Mesenchymal stem cell (in vitro differentiated cells and primary cell): ENCODE measurements around the gene TIAL1.

Experiments used
- DNase-seq: peaks from one replicate; pipeline ENCODE4 v3.0.0-alpha.2; 2013
- H2AFZ ChIP-seq: one replicate; pipeline ENCODE4 v1.6.1; 2013; ENCODE audit warnings: low read depth, mild to moderate bottlenecking, control low read depth, inconsistent platforms, low read length, moderate library complexity
- H2AK5ac ChIP-seq: 2 replicates; pipeline ENCODE4 v1.6.1; 2013; ENCODE audit warnings: low read length, moderate library complexity, mild to moderate bottlenecking, inconsistent platforms; ENCODE audit not compliant: severe bottlenecking
- H2BK120ac ChIP-seq: one replicate; pipeline ENCODE4 v1.6.1; 2013; ENCODE audit warnings: low read depth, mild to moderate bottlenecking, inconsistent platforms, low read length, moderate library complexity
- H2BK12ac ChIP-seq, 2 experiments: one replicate each; pipeline ENCODE4 v1.6.1; 2013; ENCODE audit warnings: inconsistent platforms in 2 of 2, low read length in 2 of 2, mild to moderate bottlenecking in 2 of 2, moderate library complexity in 2 of 2, control low read depth in 1 of 2
- H2BK15ac ChIP-seq: one replicate; pipeline ENCODE4 v1.6.1; 2013; ENCODE audit warnings: mild to moderate bottlenecking, low read depth, inconsistent platforms; ENCODE audit not compliant: poor library complexity, severe bottlenecking
- H2BK5ac ChIP-seq: 2 replicates; pipeline ENCODE4 v1.6.1; 2013; ENCODE audit warnings: low read depth, mild to moderate bottlenecking, low read length, control low read depth, inconsistent platforms; ENCODE audit not compliant: poor library complexity, severe bottlenecking
- H3K14ac ChIP-seq, 2 experiments: one replicate each; pipeline ENCODE4 v1.6.1; 2013; ENCODE audit warnings: inconsistent platforms in 2 of 2, low read length in 2 of 2, control low read depth in 1 of 2, mild to moderate bottlenecking in 1 of 2, moderate library complexity in 1 of 2
- H3K18ac ChIP-seq, 2 experiments: one replicate each; pipeline ENCODE4 v1.6.1; 2013; ENCODE audit warnings: inconsistent platforms in 2 of 2, low read length in 2 of 2, control low read depth in 1 of 2, low read depth in 1 of 2, mild to moderate bottlenecking in 1 of 2
- H3K23ac ChIP-seq, 2 experiments: one replicate each; pipeline ENCODE4 v1.6.1; 2013; ENCODE audit warnings: inconsistent platforms in 2 of 2, low read length in 2 of 2, mild to moderate bottlenecking in 2 of 2, moderate library complexity in 2 of 2, control low read depth in 1 of 2
- H3K27ac ChIP-seq: 2 replicates; pipeline ENCODE4 v1.5.1; 2013; ENCODE audit warnings: mild to moderate bottlenecking, moderate library complexity, low read length, control low read depth, inconsistent platforms; ENCODE audit not compliant: poor library complexity, severe bottlenecking
- H3K27me3 ChIP-seq, 2 experiments: 2 replicates each; pipeline versions ENCODE4 v1.6.1 to v1.7.0; 2013; ENCODE audit warnings: low read length in 2 of 2, mild to moderate bottlenecking in 2 of 2, moderate library complexity in 2 of 2, control low read depth in 1 of 2, inconsistent platforms in 1 of 2; ENCODE audit not compliant: control insufficient read depth in 1 of 2, insufficient read depth in 1 of 2
- H3K36me3 ChIP-seq, 2 experiments: 2 replicates each; pipeline versions ENCODE4 v1.6.1 to v1.7.0; 2013; ENCODE audit warnings: low read length in 2 of 2, control low read depth in 1 of 2, inconsistent platforms in 1 of 2, low read depth in 1 of 2, mild to moderate bottlenecking in 1 of 2; ENCODE audit not compliant: insufficient read depth in 2 of 2, control insufficient read depth in 1 of 2
- H3K4ac ChIP-seq, 2 experiments: one replicate each; pipeline ENCODE4 v1.6.1; 2013; ENCODE audit warnings: inconsistent platforms in 2 of 2, low read length in 2 of 2, mild to moderate bottlenecking in 2 of 2, moderate library complexity in 2 of 2, control low read depth in 1 of 2, low read depth in 1 of 2
- H3K4me1 ChIP-seq: 2 replicates; pipeline ENCODE4 v1.6.1; 2013; ENCODE audit warnings: low read depth, low read length, control low read depth; ENCODE audit not compliant: control insufficient read depth, insufficient read depth
- H3K4me2 ChIP-seq: 2 replicates; pipeline ENCODE4 v1.6.1; 2013; ENCODE audit warnings: low read length, mild to moderate bottlenecking, inconsistent platforms; ENCODE audit not compliant: poor library complexity, severe bottlenecking
- H3K4me3 ChIP-seq, 2 experiments: 2 replicates each; pipeline versions ENCODE4 v1.5.1 to v1.7.0; 2013; ENCODE audit warnings: low read length in 2 of 2, mild to moderate bottlenecking in 2 of 2, control low read depth in 1 of 2, low read depth in 1 of 2; ENCODE audit not compliant: insufficient read depth in 1 of 2
- H3K79me1 ChIP-seq: replicated peaks from 2 replicates; pipeline ENCODE4 v1.6.1; 2013; ENCODE audit warnings: mild to moderate bottlenecking, control low read depth, low read length, inconsistent platforms; ENCODE audit not compliant: poor library complexity, severe bottlenecking
- H3K9ac ChIP-seq: 2 replicates; pipeline ENCODE4 v1.7.0; 2013; ENCODE audit warnings: mild to moderate bottlenecking, low read length, moderate library complexity
- H3K9me3 ChIP-seq: 2 replicates; pipeline ENCODE4 v1.7.0; 2013; ENCODE audit warnings: mild to moderate bottlenecking, low read length; ENCODE audit not compliant: control insufficient read depth
- H4K8ac ChIP-seq: one replicate; pipeline ENCODE4 v1.6.1; 2013; ENCODE audit warnings: inconsistent platforms, mild to moderate bottlenecking, low read length, moderate library complexity
- H4K91ac ChIP-seq: one replicate; pipeline ENCODE4 v1.6.1; 2013; ENCODE audit warnings: mild to moderate bottlenecking, low read length, inconsistent platforms
- WGBS: methylation state at CpG from one replicate; pipeline ENCODE4 v1.1.7; 2013; ENCODE audit warnings: mixed read lengths; 5-methylcytosine and 5-hydroxymethylcytosine counted together

Gene TIAL1

GRCh38 chr10:119575991-119576390 lies 20.8 kb downstream of the TIAL1 start:
- no peak overlapping the region for H2BK120ac ChIP-seq
- no peak overlapping the region for H2BK12ac ChIP-seq
- peaks cover 7% of the 10 kb centered on the region for H3K79me1 ChIP-seq
- no peak overlapping the region for H4K8ac ChIP-seq
- H3K23ac ChIP-seq, result no peak overlapping the region
- no peak overlapping the region for H3K14ac ChIP-seq
- H3K18ac ChIP-seq, result no peak overlapping the region
- H3K27ac ChIP-seq, result no peak overlapping the region
- H2BK15ac ChIP-seq, result no peak overlapping the region
- no peak overlapping the region for H2AFZ ChIP-seq
- H3K4me1 ChIP-seq, result no peaks in the 10 kb centered on the region
- H3K4me3 ChIP-seq, result no peak overlapping the region
- no peak overlapping the region for H3K4ac ChIP-seq
- no peak for DNase-seq
- H3K9me3 ChIP-seq, result no peaks in the 10 kb centered on the region
- no peak overlapping the region for H2BK5ac ChIP-seq
- no peaks in the 10 kb centered on the region for H3K27me3 ChIP-seq
- no peak overlapping the region for H2AK5ac ChIP-seq
- no peak overlapping the region for H3K4me2 ChIP-seq
- H3K36me3 ChIP-seq, result peaks cover 22 to 89% of the 10 kb centered on the region in 2 experiments
- H4K91ac ChIP-seq, result no peak overlapping the region
- no peak overlapping the region for H3K9ac ChIP-seq

GRCh38 chr10:119575506-119575905 lies 21.3 kb downstream of the TIAL1 start:
- no peak for DNase-seq
- H2BK15ac ChIP-seq, result no peak overlapping the region
- no peak overlapping the region for H3K14ac ChIP-seq
- H3K4me1 ChIP-seq, result no peaks in the 10 kb centered on the region
- H2AK5ac ChIP-seq, result no peak overlapping the region
- H3K9ac ChIP-seq, result no peak overlapping the region
- H3K27me3 ChIP-seq, result no peaks in the 10 kb centered on the region
- no peak overlapping the region for H2AFZ ChIP-seq
- no peak overlapping the region for H3K4me3 ChIP-seq
- peaks cover 7% of the 10 kb centered on the region for H3K79me1 ChIP-seq
- H3K4me2 ChIP-seq, result no peak overlapping the region
- H3K36me3 ChIP-seq, result peaks cover 22 to 86% of the 10 kb centered on the region in 2 experiments
- H4K8ac ChIP-seq, result no peak overlapping the region
- no peak overlapping the region for H4K91ac ChIP-seq
- no peak overlapping the region for H3K4ac ChIP-seq
- no peak overlapping the region for H3K18ac ChIP-seq
- no peak overlapping the region for H3K27ac ChIP-seq
- H2BK120ac ChIP-seq, result no peak overlapping the region
- H3K23ac ChIP-seq, result no peak overlapping the region
- H2BK12ac ChIP-seq, result no peak overlapping the region
- no peaks in the 10 kb centered on the region for H3K9me3 ChIP-seq
- WGBS, result 95% methylated on average over 5 of the region's 5 CpGs
- no peak overlapping the region for H2BK5ac ChIP-seq

DNA sequence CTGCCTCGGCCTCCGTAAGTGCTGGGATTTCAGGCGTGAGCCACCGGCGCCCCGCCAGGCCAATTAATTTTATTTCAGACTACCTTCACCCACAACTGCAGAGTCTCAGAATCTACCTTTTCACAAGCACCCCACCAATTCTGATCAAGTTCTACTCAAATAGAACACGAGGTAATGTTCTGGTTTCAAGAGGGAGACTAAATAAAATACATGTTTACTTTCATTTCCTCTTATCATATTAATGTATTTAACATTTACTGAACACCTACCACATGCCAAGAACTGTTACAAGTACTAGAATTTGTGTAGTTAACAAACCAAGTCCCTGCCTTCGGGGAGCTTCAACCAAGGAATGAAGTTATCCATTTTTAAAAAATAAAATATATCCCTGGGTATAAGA lies 28.8 kb downstream of the TIAL1 start:
- no peak overlapping the region for H2BK5ac ChIP-seq
- H3K18ac ChIP-seq, result no peak overlapping the region
- H3K27ac ChIP-seq, result no peak overlapping the region
- H3K79me1 ChIP-seq, result no peaks in the 10 kb centered on the region
- H4K91ac ChIP-seq, result no peak overlapping the region
- H4K8ac ChIP-seq, result no peak overlapping the region
- no peak for DNase-seq
- no peaks in the 10 kb centered on the region for H3K4me1 ChIP-seq
- H3K4ac ChIP-seq, result no peak overlapping the region
- no peak overlapping the region for H2AFZ ChIP-seq
- H3K4me2 ChIP-seq, result no peak overlapping the region
- no peaks in the 10 kb centered on the region for H3K9me3 ChIP-seq
- no peaks in the 10 kb centered on the region for H3K27me3 ChIP-seq
- no peak overlapping the region for H3K9ac ChIP-seq
- 95% methylated on average over 6 of the region's 8 CpGs for WGBS
- H3K36me3 ChIP-seq, result peaks cover 13 to 14% of the 10 kb centered on the region in 2 experiments
- H3K4me3 ChIP-seq, result no peak overlapping the region
- no peak overlapping the region for H2BK12ac ChIP-seq
- no peak overlapping the region for H2BK15ac ChIP-seq
- no peak overlapping the region for H3K23ac ChIP-seq
- no peak overlapping the region for H3K14ac ChIP-seq
- H2BK120ac ChIP-seq, result no peak overlapping the region
- no peak overlapping the region for H2AK5ac ChIP-seq

GRCh38 chr10:119562097-119562496 lies 34.7 kb downstream of the TIAL1 start:
- no peak overlapping the region for H4K91ac ChIP-seq
- H3K27me3 ChIP-seq, result no peaks in the 10 kb centered on the region
- no peak overlapping the region for H2AK5ac ChIP-seq
- DNase-seq, result no peak
- no peak overlapping the region for H3K4ac ChIP-seq
- H3K9ac ChIP-seq, result no peak overlapping the region
- H3K4me2 ChIP-seq, result no peak overlapping the region
- no peaks in the 10 kb centered on the region for H3K79me1 ChIP-seq
- no peak overlapping the region for H3K4me3 ChIP-seq
- 96% methylated on average over 4 of the region's 4 CpGs for WGBS
- no peaks in the 10 kb centered on the region for H3K4me1 ChIP-seq
- H3K23ac ChIP-seq, result no peak overlapping the region
- H2BK5ac ChIP-seq, result no peak overlapping the region
- H3K36me3 ChIP-seq, result no peaks in the 10 kb centered on the region
- H3K18ac ChIP-seq, result no peak overlapping the region
- no peak overlapping the region for H2BK12ac ChIP-seq
- H3K14ac ChIP-seq, result no peak overlapping the region
- H4K8ac ChIP-seq, result no peak overlapping the region
- no peaks in the 10 kb centered on the region for H3K9me3 ChIP-seq
- no peak overlapping the region for H2BK15ac ChIP-seq
- H2BK120ac ChIP-seq, result no peak overlapping the region
- no peak overlapping the region for H3K27ac ChIP-seq
- no peak overlapping the region for H2AFZ ChIP-seq
